HS-5 (cell line): Measurements from ENCODE around the gene KCNJ15.

Experiments
- DNase-seq: peaks from one replicate; pipeline ENCODE4 v3.0.0-alpha.2; 2012; ENCODE audit warnings: low read depth

Gene KCNJ15

DNA sequence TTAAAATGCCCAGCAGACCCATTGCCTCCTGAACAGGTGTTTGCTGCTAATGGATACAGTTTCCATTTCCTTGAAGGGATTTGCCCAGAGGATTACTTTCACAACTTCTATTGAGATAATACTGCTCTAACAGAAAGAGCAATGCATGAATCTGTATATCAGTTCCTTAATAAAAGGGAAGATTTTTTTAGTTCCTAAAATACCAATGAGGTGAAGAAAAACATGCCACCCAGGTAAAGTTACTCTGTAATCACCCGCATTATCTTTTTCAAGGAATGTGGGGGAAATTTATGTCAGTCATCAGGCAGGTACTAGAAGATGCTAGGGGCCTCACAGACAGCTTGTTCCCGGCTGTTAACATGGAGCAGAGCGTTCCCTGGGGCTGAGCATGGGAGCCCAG, 41.1 kb downstream of the KCNJ15 start:
- DNase-seq: no peak

DNA sequence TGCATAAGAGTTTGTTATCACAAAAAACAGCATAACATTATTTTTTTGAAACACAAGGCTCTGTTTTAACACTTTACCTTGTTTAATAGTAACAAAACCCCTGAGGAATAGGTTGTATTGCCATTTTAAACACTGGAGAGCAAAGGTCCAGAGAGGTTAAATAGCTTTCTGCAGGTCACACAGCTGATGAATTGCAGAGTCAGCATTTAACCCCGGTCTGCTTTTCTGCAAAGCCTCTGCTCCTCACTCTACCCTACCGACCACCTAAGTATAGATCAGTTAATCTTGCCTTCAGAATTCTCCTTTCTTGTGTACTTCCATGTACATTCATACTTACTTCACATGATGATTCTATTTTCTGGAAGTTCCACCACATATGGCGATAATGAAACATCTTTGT, 42.0 kb downstream of the KCNJ15 start:
- no peak for DNase-seq

DNA sequence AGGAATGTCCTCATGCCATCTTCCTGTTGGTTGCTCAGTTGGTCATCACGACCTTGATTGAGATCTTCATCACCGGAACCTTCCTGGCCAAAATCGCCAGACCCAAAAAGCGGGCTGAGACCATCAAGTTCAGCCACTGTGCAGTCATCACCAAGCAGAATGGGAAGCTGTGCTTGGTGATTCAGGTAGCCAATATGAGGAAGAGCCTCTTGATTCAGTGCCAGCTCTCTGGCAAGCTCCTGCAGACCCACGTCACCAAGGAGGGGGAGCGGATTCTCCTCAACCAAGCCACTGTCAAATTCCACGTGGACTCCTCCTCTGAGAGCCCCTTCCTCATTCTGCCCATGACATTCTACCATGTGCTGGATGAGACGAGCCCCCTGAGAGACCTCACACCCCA, 42.9 kb downstream of the KCNJ15 start:
- DNase-seq: no peak

GRCh38 chr21:38300141-38300578, 43.4 kb downstream of the KCNJ15 start:
- DNase-seq: no peak

DNA sequence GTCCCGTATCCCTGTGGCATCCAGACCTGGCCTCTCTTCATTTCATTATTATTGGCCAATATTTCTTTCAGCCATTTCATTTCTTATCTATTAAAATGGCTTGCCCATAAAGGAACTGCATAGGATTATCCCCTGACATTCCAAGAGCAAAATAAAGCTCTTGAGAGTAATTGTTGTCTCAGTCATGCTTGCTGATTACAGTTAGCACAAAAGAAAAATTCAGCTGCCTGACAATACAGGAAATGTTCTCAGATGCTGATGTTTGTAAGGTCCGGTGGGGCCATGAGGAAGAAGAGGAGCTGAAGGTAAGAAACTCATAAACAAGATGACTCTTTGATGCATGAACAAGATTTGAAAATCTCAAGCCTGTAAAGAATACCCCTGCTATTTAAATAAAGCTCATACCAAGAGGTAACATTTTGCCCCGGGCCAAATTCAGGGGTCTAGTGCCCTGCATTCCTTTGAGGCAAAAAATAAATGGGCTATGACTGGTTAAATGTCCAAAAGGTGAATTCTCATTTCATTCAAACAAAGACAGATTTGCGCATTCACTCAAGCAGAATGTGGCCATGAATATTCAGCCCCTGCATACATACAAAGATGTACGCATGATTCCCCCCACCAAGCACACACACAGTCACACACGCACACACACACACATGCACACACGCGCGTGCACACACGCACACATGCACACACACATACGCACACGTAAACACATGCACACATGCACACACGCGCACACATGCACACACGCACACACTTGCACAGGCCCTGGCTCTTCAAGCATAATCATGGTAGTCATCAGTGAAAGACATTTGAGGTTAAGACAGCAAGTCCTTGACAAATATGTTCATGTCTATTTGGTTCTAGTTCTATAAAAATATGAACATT, 44.8 kb downstream of the KCNJ15 start:
- no peak for DNase-seq

GRCh38 chr21:38303300-38303699, 46.5 kb downstream of the KCNJ15 start:
- peak; percentile 83 for DNase-seq

DNA sequence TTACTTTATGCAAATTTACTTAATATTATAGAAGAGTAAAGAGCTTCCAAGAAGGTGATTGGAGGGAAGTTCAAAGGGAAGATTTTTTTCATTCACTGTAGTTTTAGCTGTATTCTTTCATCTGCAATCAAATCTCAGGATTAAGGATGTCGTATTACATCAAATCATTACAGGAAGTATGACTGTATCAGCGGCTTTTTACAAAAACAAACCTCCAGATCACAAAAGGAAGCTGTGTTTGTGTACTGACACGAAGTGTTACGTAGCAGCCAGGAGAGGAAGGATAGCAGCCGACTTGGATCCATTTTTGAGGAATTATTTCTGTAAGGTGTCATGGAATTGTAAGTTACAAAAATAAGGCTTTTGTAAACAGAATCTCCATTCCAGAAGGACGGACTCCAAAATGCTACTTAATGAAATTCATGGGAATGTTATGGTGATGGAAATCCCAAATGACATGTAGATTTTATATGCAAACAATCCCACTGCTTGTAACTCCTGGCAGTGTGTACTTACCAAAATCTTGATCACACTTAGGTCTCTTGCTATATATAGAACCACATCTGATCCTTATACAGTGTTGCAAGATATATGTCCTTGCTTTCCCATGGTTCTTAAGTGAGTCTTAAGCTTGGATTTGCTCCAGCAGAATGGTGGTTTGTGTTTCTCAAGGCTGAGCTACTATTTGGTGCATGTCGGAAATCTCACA, 49.8 kb downstream of the KCNJ15 start:
- peak; percentile 82 for DNase-seq

- no peak for DNase-seq
These were observed 51.2 kb downstream of the KCNJ15 start for GRCh38 chr21:38307771-38308531.

- no peak for DNase-seq
These were observed 51.8 kb downstream of the KCNJ15 start for GRCh38 chr21:38308532-38309119.

DNA sequence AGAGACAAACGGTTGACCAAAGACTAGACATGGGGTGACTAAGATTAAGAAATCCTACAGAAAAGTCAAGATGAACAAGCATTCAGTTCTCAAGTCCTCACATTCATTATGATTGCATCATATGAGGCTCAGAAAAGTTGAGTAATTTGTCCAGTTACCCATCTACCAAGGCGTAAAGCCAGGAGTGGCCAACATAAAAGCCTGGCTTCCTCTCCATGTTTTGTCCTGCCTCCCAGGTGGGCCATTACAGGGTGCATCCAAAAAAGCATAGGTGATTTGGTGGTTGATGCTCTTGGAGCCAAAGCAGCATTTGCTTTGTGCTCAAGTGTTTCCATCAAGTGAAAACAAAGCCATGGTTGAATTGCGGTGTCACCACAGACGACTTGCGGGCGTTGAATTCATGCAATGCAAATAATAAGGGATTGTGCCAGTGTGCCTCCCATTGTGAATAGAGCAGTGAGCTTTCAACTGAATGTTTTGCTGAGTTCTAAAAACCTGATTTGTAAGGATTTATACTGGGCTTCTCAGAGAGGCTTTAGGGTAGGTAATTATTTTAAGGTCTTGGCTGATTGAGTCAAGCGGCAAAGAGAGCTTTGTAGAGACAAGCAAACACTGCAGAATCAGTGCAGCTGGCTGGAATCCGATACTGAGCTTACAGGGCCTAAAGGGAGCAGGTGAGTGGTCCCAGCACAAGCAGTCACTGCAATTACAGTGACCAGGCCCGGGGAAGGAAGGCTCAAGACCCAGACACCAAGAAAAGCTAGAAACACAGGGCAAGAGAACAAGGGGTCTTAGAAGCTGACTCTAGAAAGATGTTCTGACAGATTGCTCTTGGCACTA, 54.1 kb downstream of the KCNJ15 start:
- no peak for DNase-seq

- no peak for DNase-seq
These were observed 55.0 kb downstream of the KCNJ15 start for GRCh38 chr21:38311765-38312164.

DNA sequence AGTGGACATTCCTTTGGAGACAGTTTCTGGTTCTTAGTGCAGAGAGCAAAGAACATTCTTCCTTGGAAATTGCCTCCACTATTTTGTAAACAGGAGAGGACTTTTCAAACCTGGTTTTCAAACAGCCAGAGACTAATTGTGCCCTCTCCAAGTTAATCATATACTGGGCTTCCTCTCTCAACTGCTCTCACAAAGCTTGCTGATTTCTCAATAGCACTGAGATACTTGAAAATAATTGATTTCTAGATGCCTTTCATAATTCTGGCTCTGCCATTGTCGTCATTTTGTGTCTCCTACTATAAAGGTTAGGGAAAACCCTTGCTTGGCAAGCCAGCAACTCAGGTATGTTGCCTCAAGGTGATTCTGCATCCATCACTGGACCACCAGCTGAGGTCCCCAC, 56.0 kb downstream of the KCNJ15 start:
- no peak for DNase-seq

DNA sequence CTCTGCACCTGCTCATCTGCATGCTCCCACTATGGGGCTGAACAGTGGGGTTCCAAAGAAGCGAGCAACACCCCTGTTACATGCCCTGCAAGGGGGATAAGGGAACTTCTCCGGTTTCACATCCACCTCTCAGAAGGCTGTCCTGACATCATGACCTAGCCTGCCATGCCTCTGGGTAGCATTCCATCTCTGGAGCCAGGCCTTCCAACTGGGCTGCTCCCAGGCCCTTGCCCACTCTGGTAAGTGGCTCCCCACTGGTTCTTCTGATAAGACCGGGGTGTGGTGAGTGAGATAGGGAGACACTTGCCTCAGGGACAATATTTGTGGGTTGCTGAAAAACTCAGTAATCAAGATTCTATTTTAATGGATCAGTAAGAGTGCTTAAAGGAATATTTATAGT, 57.8 kb downstream of the KCNJ15 start:
- DNase-seq: no peak

DNA sequence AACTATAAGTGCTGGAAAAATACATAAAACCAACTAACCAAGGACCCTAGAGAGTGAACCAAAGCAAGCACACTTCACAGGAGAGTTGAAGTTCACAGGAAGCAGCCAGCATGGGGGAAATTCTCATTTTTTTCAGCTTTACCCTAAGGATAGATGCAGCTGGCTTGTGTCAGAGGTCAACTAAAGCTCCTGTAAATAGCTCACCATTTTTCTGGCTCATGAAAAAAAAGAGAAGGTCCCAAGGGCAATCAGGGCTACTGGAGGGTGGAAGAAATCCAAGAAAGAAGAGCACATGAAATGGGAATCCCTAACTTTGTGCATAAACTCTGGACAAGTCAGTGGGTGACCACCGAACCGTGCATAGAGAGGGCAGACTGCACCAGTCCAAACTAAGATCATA, 58.3 kb downstream of the KCNJ15 start:
- no peak for DNase-seq

DNA sequence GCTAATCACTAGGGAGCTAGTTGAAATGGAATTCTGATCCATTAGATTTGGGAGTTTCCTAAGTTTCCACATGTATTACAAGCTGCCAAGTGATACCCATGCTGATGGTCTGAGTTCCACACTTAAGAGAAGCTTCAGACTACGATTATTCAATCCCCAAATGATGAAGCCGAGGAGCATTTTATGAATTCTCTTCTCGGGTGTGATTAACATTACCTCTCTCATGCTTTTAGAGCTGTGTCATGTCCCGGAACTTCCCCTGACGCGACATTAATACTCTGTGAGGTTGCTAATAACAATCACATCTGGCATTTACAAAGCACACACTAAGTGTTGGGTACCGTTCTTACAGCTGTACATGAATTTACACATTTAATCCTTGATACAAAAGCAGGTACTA, 63.0 kb downstream of the KCNJ15 start:
- no peak for DNase-seq

GRCh38 chr21:38321568-38321967, 64.8 kb downstream of the KCNJ15 start:
- DNase-seq: no peak

GRCh38 chr21:38322311-38322950, 65.6 kb downstream of the KCNJ15 start:
- DNase-seq: no peak

- DNase-seq: peak; percentile 72
These were observed 67.1 kb downstream of the KCNJ15 start for GRCh38 chr21:38323721-38324531.

GRCh38 chr21:38325216-38325615, 68.4 kb downstream of the KCNJ15 start:
- no peak for DNase-seq
